ENCODE data around the gene DMD.

DNA sequence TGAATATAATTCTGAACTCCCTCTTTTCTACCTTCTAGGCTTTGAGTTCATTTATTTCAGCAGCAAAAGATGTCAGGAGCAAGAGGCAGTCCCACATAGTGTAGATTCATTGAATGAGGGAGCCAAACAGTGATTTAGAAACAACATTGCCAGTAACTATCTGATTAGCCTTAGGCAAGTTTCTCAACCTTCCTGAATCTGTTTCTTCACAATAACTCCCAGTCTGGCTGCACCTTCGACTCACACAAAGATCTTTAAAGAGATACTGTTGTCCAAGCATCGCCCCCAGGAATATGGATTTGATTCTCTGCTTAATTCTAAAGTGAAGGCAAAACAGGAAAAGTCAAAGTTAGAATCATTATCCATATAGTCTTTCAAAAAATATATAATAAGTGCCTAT lies 1026.2 kb downstream of the DMD start:
- TF ChIP-seq EZH2phosphoT487 (IDR thresholded peaks at IDR 0.05; ENCODE audit: insufficient read depth, low read depth) (no peak), EZH2 (IDR thresholded peaks at IDR 0.05; ENCODE audit: insufficient read depth, poor library complexity, severe bottlenecking) (no peak)

All from GM23248 (cell line).